ENCODE measurements around the gene SDK2. TPM values are rescaled to one million over a fixed set of nuclear protein-coding genes. Genes with fewer than 3 reads are reported as not detected.

Gene SDK2
- total RNA-seq, 2 donors from 2014 or later: 1.5 to 5.6 TPM

DNA sequence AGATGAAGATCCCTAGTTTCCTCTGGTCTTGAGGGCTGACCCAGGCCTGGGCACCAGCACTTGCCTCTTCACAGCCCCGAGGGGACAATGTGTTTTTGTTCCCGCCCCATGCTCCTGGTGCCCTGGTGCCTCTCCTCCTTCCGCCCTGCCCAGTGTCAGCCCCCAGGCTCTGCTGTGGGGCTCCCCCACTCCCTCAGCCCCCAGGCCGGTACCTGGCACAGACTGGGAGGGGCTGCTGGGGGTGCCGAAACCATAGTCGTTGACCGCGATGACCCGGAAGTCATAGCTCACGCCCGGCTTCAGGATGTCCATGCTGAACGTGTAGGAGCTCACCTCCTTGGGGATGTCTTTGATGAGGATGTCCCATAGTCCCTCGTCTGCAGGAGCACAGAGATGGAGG lies 292.0 kb downstream of the SDK2 start:
- no peak for DNase-seq (ENCODE audit: low spot score)
- Histone ChIP-seq H3K27me3 (no peaks in the 10 kb centered on the region), H3K36me3 (no peaks in the 10 kb centered on the region), H3K4me1 (peaks cover 0 to 19% of the 10 kb centered on the region in 2 donors), H3K27ac (no peak overlapping the region), H3K9me3 (no peaks in the 10 kb centered on the region), H3K4me3 (no peak overlapping the region)
- TF ChIP-seq, protein P1, sequence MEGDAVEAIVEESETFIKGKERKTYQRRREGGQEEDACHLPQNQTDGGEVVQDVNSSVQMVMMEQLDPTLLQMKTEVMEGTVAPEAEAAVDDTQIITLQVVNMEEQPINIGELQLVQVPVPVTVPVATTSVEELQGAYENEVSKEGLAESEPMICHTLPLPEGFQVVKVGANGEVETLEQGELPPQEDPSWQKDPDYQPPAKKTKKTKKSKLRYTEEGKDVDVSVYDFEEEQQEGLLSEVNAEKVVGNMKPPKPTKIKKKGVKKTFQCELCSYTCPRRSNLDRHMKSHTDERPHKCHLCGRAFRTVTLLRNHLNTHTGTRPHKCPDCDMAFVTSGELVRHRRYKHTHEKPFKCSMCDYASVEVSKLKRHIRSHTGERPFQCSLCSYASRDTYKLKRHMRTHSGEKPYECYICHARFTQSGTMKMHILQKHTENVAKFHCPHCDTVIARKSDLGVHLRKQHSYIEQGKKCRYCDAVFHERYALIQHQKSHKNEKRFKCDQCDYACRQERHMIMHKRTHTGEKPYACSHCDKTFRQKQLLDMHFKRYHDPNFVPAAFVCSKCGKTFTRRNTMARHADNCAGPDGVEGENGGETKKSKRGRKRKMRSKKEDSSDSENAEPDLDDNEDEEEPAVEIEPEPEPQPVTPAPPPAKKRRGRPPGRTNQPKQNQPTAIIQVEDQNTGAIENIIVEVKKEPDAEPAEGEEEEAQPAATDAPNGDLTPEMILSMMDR (IDR thresholded peaks at IDR 0.05): no peak

DNA sequence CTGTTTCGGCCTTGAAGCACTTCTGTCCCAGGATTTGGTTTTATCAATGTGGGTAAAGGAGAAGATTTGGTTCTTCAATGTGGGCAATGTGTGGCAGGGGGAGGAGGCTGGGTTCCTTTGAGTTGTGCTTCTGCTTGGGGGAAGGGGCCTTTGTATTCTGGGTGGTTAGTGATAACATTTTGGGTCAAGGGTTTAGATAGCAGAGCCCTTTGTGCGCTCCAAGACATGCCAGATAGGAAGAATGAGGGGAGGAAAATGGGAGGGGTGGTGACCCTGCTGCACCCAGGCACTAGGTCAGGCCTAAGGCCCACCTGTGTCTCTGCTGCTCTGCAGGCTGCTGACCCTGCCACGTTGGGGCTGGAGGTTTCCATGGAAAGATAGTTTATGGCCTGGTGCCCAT lies 292.5 kb downstream of the SDK2 start:
- H3K4me1 ChIP-seq: peaks cover 0 to 17% of the 10 kb centered on the region in 2 donors
- DNase-seq (ENCODE audit: low spot score): no peak

DNA sequence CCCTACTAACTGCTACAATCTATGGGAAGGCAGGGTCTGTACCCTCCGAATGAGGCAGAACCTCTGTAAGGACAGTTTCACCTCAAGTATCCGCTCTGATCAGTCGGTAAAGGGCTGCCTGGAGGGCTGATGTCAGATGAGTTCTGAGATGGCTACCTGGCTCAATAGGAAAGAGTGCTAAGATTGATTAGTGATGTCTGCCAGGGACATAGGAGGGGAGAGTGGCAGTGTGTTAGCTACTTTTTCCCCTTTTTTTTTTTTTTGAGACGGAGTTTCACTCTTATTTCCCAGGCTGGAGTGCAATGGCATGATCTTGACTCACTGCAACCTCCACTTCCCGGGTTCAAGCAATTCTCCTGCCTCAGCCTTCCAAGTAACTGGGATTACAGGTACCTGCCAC lies 293.4 kb downstream of the SDK2 start:
- TF ChIP-seq, protein P1 (IDR thresholded peaks at IDR 0.05): no peak

More for the DNA sequence above, 292.5 kb downstream of the SDK2 start:
- no peak overlapping the region for H3K27ac ChIP-seq
- H3K27me3 ChIP-seq: no peaks in the 10 kb centered on the region
- H3K36me3 ChIP-seq: no peaks in the 10 kb centered on the region
- H3K4me3 ChIP-seq: no peak overlapping the region
- TF ChIP-seq, protein P1 (IDR thresholded peaks at IDR 0.05): no peak
- no peaks in the 10 kb centered on the region for H3K9me3 ChIP-seq

DNA sequence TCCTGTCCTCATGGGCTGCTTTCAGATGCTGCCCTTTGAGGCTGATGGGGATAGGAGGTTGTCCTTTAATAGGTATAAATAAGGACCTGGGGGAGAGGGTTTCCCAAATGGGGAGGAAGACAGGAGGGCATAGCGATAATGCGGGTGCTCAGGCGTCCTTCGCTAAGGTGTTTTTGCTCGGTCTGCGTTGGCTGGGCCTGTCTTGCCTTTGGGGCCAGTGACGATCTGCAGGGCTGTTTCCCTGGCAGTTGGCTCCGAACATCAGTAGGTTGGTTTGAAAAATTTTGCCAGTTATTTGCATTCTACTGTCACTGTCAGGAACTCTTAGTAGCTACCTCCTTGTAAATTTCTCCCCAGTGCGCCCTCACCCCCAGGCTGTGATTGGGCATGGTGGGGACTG lies 294.6 kb downstream of the SDK2 start:
- no peaks in the 10 kb centered on the region for H3K27me3 ChIP-seq
- TF ChIP-seq, protein P1 (IDR thresholded peaks at IDR 0.05): no peak
- H3K36me3 ChIP-seq: no peaks in the 10 kb centered on the region
- no peak overlapping the region for H3K27ac ChIP-seq
- H3K4me3 ChIP-seq: no peak overlapping the region
- DNase-seq (ENCODE audit: low spot score): no peak
- H3K4me1 ChIP-seq: peaks cover 0 to 8% of the 10 kb centered on the region in 2 donors
- H3K9me3 ChIP-seq: no peaks in the 10 kb centered on the region

More for the DNA sequence above, 293.4 kb downstream of the SDK2 start:
- H3K9me3 ChIP-seq: no peaks in the 10 kb centered on the region
- H3K36me3 ChIP-seq: no peaks in the 10 kb centered on the region
- no peaks in the 10 kb centered on the region for H3K27me3 ChIP-seq
- no peak overlapping the region for H3K27ac ChIP-seq
- peaks cover 0 to 8% of the 10 kb centered on the region in 2 donors for H3K4me1 ChIP-seq
- no peak for DNase-seq (ENCODE audit: low spot score)
- no peak overlapping the region for H3K4me3 ChIP-seq

DNA sequence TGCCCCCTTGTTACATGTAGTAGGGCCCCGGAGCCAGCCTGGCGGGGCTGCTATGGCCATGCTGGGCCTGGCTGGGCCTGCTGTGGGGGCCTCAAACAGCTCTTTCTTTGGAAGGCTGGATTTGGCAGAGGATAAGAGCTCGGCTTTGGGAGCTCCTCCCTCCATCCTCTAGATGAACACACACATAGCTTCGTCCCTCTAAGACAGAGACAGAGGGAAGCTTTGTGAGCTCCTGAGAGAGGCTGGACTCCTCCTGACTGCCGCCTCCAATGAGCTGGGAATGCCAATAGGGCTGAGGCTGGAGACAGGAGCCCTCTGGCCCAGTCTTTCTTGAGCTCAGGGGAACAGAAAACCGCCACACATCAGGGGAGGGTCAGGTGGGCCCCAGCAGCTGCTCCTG lies 295.1 kb downstream of the SDK2 start:
- no peaks in the 10 kb centered on the region for H3K9me3 ChIP-seq
- peaks cover 0 to 8% of the 10 kb centered on the region in 2 donors for H3K4me1 ChIP-seq
- H3K27me3 ChIP-seq: no peaks in the 10 kb centered on the region
- no peak overlapping the region for H3K4me3 ChIP-seq
- no peak overlapping the region for H3K27ac ChIP-seq
- DNase-seq (ENCODE audit: low spot score): no peak
- H3K36me3 ChIP-seq: no peaks in the 10 kb centered on the region
- TF ChIP-seq, protein P1 (IDR thresholded peaks at IDR 0.05): no peak

DNA sequence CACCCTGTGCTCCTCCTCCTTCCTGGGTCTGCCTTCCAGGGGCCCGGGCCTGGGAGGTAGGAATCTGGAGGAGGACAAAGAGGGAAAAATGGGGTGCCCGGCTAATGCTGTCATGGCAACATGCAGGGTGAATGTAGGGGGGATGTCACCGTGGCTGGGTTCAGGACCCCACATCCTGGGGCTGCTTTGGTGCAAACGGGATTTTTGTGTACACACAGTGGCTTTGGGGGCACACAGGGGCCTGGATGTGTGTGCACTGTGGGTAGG lies 295.5 kb downstream of the SDK2 start:
- H3K9me3 ChIP-seq: no peaks in the 10 kb centered on the region
- H3K36me3 ChIP-seq: no peaks in the 10 kb centered on the region
- TF ChIP-seq, protein P1 (IDR thresholded peaks at IDR 0.05): no peak
- no peak overlapping the region for H3K27ac ChIP-seq
- no peak for DNase-seq (ENCODE audit: low spot score)
- peaks cover 0 to 9% of the 10 kb centered on the region in 2 donors for H3K4me1 ChIP-seq
- no peak overlapping the region for H3K4me3 ChIP-seq
- H3K27me3 ChIP-seq: no peaks in the 10 kb centered on the region

Measured in right atrium auricular region (tissue), 2 donors.